AG08395 (cell line): ENCODE results near the gene KRTAP5-9.
"Not testable (repeated sequence)": the region's sequence is repeated elsewhere in the genome, so short reads cannot be mapped to it uniquely, and the experiment has no call there.

Experiments
- DNase-seq: peaks from one replicate; pipeline ENCODE4 v3.0.0; 2012; ENCODE audit warnings: mixed read lengths, low spot score

The KRTAP5-9 gene

GRCh38 chr11:71563406-71563805 lies 15.2 kb downstream of the KRTAP5-9 start:
- DNase-seq = peak; percentile 51

GRCh38 chr11:71564430-71564829 lies 16.2 kb downstream of the KRTAP5-9 start:
- DNase-seq = no peak

- no peak for DNase-seq
These were observed 17.0 kb downstream of the KRTAP5-9 start, which contains the start of gene KRTAP5-10 for GRCh38 chr11:71565263-71565662. Gene KRTAP5-10 (plus strand): TSS chr11:71565563. CDS start chr11:71565588, 25 bp downstream.

- no peak for DNase-seq
These were observed 17.9 kb downstream of the KRTAP5-9 start for GRCh38 chr11:71566081-71566620.

- DNase-seq = not testable (repeated sequence)
These were observed 18.7 kb downstream of the KRTAP5-9 start for GRCh38 chr11:71566626-71567599.

GRCh38 chr11:71567633-71568032 lies 19.4 kb downstream of the KRTAP5-9 start:
- DNase-seq = not testable (repeated sequence)

GRCh38 chr11:71568704-71569349 lies 20.6 kb downstream of the KRTAP5-9 start:
- DNase-seq = no peak

- not testable (repeated sequence) for DNase-seq
These were observed 23.1 kb downstream of the KRTAP5-9 start for GRCh38 chr11:71571101-71571850.

- DNase-seq = no peak
These were observed 24.6 kb downstream of the KRTAP5-9 start for GRCh38 chr11:71572811-71573210.

- DNase-seq = no peak
These were observed 26.2 kb downstream of the KRTAP5-9 start for GRCh38 chr11:71574418-71574817.

- DNase-seq = no peak
These were observed 27.7 kb downstream of the KRTAP5-9 start for GRCh38 chr11:71575723-71576424.

- not testable (repeated sequence) for DNase-seq
These were observed 28.7 kb downstream of the KRTAP5-9 start for GRCh38 chr11:71576688-71577465.

GRCh38 chr11:71577469-71578004 lies 29.3 kb downstream of the KRTAP5-9 start:
- DNase-seq = no peak

- DNase-seq = not testable (repeated sequence)
These were observed 31.3 kb downstream of the KRTAP5-9 start for GRCh38 chr11:71579513-71579912.

GRCh38 chr11:71580057-71581003 lies 32.1 kb downstream of the KRTAP5-9 start:
- DNase-seq = peak; percentile 79

GRCh38 chr11:71581826-71582225 lies 33.6 kb downstream of the KRTAP5-9 start:
- DNase-seq = no peak

- no peak for DNase-seq
These were observed 34.2 kb downstream of the KRTAP5-9 start, which contains the start of gene KRTAP5-11 for GRCh38 chr11:71582309-71582895. Gene KRTAP5-11 (minus strand): TSS chr11:71582875. CDS start chr11:71582837, 38 bp downstream.

- not testable (repeated sequence) for DNase-seq
These were observed 34.7 kb downstream of the KRTAP5-9 start for GRCh38 chr11:71582969-71583368.
